ENCODE data around the gene CRHR1.

Gene CRHR1

DNA sequence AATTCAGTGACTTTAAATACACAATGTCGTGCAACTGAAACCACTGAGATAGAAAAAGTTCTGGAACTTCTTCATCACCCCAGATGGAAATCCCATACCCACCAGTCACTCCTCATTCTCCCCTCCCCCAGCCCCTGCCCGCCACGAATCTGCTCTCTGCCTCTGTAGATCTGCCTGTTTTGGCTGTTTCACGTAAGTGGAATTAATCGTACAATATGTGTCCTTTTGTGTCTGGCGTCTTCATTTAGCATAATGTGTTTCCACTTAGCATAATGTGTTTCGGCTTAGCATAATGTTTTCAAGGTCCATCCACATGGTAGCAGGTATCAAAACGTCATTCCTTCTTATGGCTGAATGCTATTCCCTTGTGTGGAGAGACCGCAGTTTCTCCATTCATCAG lies 57.1 kb downstream of the CRHR1 start:
- DNase-seq (ENCODE audit: insufficient read length, low spot score) (no peak), FAIRE-seq (no peak)

DNA sequence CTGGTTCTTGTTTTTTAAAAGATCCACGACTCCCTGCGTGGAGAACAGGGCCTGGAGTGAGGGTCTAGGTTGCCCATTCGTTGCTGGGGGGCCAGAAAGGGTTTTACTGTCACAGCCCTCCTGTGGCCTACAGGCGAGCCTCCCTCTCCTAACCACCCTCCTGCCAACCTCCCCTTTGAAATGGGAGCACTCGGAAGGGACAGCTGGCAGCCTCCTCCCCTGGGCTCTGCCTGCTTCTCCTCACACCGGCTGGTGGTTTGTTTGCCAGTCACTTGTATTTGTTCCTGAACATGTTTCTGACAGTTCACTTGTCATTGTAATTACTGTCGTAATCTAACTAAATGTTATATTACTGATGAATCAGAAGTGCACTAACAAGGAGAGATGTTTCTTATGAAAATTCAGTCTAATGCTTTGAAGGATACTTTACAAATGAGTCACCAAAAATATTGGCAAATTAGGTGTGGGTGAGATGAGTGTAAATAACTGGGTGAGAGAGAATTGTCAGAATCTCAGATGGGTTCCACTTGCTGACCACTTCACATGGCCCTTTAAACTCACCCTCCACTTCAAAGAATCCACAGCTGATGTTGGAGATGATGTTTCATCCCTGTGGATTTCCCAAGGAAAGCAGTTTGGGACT lies 57.9 kb downstream of the CRHR1 start:
- DNase-seq (ENCODE audit: insufficient read length, low spot score) (no peak), FAIRE-seq (peak; percentile 16)

- DNase-seq (ENCODE audit: insufficient read length, low spot score): no peak
- peak; percentile 26 for FAIRE-seq
Measured at GRCh38 chr17:45843722-45844121, 59.6 kb downstream of the CRHR1 start.

DNA sequence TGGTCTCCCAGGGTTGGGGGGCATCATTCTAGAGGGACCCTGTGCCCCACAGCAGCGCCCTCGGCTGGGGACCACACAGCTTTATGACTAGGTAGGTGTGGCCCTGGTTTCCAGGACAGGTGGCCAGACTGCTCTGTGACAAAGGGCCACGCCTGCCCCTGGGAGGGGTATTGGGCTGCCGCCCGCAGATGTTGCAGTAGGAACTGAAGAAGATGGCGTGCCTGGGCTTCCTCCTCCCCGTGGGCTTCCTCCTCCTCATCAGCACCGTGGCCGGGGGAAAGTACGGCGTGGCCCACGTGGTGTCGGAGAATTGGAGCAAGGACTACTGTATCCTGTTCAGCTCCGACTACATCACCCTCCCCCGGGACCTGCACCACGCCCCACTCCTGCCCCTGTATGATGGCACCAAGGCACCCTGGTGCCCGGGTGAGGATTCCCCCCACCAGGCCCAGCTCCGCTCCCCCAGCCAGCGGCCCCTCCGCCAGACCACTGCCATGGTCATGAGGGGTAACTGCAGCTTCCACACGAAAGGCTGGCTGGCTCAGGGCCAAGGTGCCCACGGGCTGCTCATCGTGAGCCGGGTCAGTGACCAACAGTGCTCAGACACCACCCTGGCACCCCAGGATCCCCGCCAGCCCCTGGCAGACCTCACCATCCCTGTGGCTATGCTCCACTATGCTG lies 60.7 kb downstream of the CRHR1 start, which contains the start of gene SPPL2C:
Gene SPPL2C (plus strand): TSS at position 187 of the 681 bp plus-strand sequence. CDS start 26 bp downstream, at position 213.
- DNase-seq (ENCODE audit: insufficient read length, low spot score) (no peak), FAIRE-seq (no peak)

- FAIRE-seq (peak; percentile 66), DNase-seq (ENCODE audit: insufficient read length, low spot score) (no peak)
Measured at GRCh38 chr17:45845376-45846185, 61.5 kb downstream of the CRHR1 start.

- FAIRE-seq (no peak), DNase-seq (ENCODE audit: insufficient read length, low spot score) (no peak)
Measured at GRCh38 chr17:45846223-45846622, 62.1 kb downstream of the CRHR1 start.

- no peak for FAIRE-seq
- DNase-seq (ENCODE audit: insufficient read length, low spot score): no peak
Measured at GRCh38 chr17:45846646-45847045, 62.5 kb downstream of the CRHR1 start.

DNA sequence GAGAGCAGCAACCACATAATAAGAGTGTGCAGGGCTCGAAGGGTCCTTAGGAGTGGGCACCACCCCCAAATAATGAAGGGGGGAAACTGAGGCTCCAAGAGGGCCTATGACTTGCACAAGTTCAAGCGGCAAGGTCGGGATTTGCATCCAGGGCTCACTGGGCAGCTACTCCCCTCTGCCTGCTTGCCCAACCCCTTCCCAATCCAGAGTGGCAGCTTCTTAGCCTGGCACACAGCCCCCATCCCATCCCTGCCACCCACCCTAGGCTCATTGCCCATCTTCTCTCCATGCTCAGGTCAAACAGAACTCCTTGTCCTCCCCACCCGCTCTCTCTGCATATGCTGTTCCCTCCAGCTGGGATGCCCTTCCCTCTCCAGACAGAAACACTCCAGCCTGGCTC lies 63.0 kb downstream of the CRHR1 start:
- DNase-seq (ENCODE audit: insufficient read length, low spot score) (no peak), FAIRE-seq (no peak)

DNA sequence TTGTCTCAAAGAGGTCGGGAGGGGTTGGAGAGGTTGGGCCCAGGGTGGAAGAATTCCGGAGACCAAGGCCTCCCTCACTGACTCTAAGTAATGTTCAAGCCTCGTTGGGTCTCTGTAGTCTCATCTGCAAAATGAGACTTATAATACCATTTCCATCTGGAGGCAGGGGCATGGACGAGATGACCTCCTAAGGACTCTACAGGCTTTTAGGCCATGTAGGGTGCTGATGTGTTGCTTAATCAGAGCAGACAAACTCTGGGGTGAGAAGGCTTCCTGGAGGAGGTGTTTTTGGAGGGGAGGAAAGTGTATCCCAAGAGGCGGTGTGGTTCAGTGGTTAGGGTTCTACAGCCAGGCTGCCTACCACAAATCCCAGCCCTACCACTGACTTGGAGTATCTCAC lies 63.6 kb downstream of the CRHR1 start:
- no peak for FAIRE-seq

DNA sequence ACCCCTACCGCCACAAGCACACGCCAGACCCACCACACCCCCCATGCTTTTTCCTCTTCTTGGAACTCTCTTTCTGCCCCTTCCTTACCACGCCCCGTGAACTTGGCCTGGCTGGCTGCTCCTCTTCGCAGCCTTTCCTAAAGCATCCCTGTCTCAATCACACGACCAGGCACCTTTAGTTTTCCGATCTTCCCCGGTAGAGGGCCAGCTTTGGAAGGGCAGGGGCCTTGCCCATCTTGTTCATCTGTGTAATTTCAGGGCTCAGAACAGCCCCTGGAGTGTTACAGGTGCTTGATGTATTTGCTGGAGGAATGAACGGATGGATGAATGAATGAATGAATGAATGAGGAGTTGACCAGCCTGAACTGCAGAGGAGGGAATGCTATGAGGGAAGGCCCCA lies 64.3 kb downstream of the CRHR1 start:
- no peak for FAIRE-seq

More for the DNA sequence above, 63.6 kb downstream of the CRHR1 start:
- no peak for DNase-seq (ENCODE audit: insufficient read length, low spot score)

GRCh38 chr17:45848868-45849535 lies 64.9 kb downstream of the CRHR1 start:
- peak; percentile 9 for FAIRE-seq

More for the DNA sequence above, 64.3 kb downstream of the CRHR1 start:
- DNase-seq (ENCODE audit: insufficient read length, low spot score): no peak

DNA sequence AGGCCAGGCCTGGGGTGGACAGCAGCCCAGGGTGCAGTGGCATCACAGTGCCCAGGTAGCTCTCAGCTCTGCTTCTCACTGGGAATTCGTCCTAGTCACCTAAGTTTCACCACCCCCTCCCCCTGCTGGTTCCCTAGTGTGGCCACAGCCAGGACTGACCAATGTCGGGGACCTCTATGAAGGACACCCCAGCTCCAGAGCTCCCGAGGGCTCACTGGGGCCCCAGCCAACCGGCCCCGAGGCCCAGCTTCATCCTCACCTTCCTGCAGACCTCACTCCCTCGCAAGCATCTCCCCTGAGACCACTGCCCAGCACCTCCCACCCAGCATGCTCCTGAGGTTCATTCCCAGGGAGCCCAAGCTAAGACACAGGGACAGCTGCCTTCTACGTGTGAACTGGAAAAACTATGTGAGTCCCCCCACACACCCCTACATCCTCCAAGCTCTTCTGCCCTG lies 65.4 kb downstream of the CRHR1 start:
- DNase-seq (ENCODE audit: insufficient read length, low spot score) (no peak), FAIRE-seq (no peak)

More at GRCh38 chr17:45848868-45849535, 64.9 kb downstream of the CRHR1 start:
- no peak for DNase-seq (ENCODE audit: insufficient read length, low spot score)

GRCh38 chr17:45850011-45850410 lies 65.9 kb downstream of the CRHR1 start:
- FAIRE-seq (no peak), DNase-seq (ENCODE audit: insufficient read length, low spot score) (no peak)

DNA sequence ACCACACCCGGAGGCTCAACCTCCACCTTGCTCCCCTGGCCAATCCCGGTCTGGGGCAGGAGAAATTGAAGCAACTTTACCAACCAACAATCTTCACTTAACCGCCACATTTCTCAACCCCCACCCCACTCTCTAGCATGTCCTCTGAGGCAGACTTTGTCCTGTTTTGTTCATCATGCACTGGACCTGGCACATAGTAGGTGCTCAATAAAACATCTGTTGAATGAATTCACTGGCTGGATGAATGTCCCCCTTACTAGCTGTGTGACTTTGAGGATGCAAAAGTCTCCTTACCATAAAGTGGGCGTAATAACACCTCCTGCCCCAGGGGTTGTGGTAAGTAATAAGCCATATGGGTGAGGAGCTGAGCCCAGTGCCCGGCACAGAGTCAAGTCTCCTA lies 66.3 kb downstream of the CRHR1 start:
- FAIRE-seq (no peak), DNase-seq (ENCODE audit: insufficient read length, low spot score) (no peak)

- FAIRE-seq: peak; percentile 86
Measured at GRCh38 chr17:45851022-45851421, 66.9 kb downstream of the CRHR1 start.

GRCh38 chr17:45851464-45851863 lies 67.3 kb downstream of the CRHR1 start:
- no peak for FAIRE-seq
- no peak for DNase-seq (ENCODE audit: insufficient read length, low spot score)

More at GRCh38 chr17:45851022-45851421, 66.9 kb downstream of the CRHR1 start:
- no peak for DNase-seq (ENCODE audit: insufficient read length, low spot score)

DNA sequence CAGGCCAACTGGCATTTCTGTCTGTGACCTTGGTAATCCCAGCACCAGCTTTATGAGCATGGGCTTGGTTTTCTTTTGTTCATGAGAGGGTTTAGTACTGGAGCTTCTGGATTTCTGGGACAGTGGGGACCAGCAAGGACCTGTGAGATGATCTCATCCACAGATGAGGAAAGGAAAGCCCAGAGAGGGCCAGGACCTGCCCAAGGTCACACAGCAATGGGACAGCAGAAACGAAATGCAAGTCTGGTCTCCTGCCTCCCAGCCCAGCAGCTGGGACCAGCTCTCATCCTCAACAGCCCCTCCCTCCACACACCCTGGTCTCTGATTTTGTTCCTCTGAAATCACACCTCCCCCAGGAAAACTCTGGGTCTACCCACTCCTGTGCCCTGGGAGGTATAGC lies 67.8 kb downstream of the CRHR1 start:
- DNase-seq (ENCODE audit: insufficient read length, low spot score) (no peak), FAIRE-seq (no peak)

DNA sequence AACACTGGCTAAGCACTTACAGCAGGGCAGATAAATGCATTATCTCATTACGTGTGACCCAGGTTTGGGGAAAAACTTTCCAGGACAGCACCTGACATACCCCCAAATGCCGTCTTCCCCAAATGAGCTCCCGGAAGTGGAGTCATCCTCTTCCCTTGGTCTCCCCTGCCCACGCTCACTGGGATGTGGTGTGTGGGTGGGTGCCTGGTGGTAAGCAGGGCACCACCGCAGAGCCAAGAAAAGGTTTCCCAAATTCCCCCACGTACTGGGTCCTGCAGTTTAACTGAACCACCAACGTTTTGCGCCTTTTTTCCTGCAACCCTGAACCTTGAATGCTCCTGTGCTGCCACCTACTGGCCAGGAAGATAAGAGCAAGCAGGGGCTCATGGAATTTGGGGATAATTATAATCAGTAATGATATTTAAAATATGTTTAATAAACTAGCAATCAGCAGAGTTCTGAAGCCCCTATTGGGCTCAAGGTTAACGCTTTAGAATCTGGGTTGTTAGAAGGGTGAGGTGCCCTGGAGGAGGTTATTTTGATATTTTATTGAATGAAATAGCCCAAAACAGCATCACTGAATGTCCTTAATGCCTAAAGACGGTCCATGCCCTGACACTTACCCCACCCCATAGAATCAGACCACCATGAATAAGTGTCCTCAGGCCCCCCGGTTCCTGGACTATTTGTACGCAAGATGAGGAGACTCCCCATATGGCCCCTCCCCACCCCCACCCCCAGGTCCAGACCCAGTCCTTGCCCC lies 68.6 kb downstream of the CRHR1 start:
- DNase-seq (ENCODE audit: insufficient read length, low spot score): peak; percentile 77

GRCh38 chr17:45854209-45854608 lies 70.1 kb downstream of the CRHR1 start:
- no peak for DNase-seq (ENCODE audit: insufficient read length, low spot score)
- FAIRE-seq: no peak

More for the DNA sequence above, 68.6 kb downstream of the CRHR1 start:
- peak; percentile 77 for FAIRE-seq

Measured in HTR-8/SVneo (cell line).